Measurements from ENCODE around the gene PKNOX2. TPM values are rescaled to one million over a fixed set of nuclear protein-coding genes. Genes with fewer than 3 reads are reported as not detected.

PKNOX2 gene
- total and polyA plus RNA-seq, 2 of the 8 experiments (the other 6 are each of a cell fraction or from before 2014, with no cell fraction given): 2.0 TPM

DNA sequence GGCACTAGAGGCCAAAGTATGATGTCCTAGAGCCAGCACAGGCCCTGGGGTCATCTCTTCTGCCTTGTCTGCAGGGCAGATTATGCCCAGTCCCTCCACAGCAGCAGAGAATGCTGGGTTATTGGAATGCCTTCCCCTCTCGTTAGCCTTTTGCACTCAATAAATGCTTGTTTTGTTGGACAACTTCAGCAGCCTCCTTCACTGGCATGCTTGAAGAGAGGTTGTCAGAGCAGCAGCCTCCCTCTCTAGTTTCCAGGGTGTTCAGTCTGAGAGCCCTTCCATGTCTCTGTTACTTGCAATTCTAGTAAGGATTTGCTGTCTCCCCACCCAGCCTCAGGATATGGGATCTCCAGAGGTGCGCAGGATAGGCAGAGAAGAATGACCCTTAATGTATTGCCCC lies 82.9 kb downstream of the PKNOX2 start (continued):
- TF ChIP-seq SIX5 (IDR thresholded peaks at IDR 0.05; ENCODE audit: low read depth, low read length): no peak
- TF ChIP-seq, protein P1, sequence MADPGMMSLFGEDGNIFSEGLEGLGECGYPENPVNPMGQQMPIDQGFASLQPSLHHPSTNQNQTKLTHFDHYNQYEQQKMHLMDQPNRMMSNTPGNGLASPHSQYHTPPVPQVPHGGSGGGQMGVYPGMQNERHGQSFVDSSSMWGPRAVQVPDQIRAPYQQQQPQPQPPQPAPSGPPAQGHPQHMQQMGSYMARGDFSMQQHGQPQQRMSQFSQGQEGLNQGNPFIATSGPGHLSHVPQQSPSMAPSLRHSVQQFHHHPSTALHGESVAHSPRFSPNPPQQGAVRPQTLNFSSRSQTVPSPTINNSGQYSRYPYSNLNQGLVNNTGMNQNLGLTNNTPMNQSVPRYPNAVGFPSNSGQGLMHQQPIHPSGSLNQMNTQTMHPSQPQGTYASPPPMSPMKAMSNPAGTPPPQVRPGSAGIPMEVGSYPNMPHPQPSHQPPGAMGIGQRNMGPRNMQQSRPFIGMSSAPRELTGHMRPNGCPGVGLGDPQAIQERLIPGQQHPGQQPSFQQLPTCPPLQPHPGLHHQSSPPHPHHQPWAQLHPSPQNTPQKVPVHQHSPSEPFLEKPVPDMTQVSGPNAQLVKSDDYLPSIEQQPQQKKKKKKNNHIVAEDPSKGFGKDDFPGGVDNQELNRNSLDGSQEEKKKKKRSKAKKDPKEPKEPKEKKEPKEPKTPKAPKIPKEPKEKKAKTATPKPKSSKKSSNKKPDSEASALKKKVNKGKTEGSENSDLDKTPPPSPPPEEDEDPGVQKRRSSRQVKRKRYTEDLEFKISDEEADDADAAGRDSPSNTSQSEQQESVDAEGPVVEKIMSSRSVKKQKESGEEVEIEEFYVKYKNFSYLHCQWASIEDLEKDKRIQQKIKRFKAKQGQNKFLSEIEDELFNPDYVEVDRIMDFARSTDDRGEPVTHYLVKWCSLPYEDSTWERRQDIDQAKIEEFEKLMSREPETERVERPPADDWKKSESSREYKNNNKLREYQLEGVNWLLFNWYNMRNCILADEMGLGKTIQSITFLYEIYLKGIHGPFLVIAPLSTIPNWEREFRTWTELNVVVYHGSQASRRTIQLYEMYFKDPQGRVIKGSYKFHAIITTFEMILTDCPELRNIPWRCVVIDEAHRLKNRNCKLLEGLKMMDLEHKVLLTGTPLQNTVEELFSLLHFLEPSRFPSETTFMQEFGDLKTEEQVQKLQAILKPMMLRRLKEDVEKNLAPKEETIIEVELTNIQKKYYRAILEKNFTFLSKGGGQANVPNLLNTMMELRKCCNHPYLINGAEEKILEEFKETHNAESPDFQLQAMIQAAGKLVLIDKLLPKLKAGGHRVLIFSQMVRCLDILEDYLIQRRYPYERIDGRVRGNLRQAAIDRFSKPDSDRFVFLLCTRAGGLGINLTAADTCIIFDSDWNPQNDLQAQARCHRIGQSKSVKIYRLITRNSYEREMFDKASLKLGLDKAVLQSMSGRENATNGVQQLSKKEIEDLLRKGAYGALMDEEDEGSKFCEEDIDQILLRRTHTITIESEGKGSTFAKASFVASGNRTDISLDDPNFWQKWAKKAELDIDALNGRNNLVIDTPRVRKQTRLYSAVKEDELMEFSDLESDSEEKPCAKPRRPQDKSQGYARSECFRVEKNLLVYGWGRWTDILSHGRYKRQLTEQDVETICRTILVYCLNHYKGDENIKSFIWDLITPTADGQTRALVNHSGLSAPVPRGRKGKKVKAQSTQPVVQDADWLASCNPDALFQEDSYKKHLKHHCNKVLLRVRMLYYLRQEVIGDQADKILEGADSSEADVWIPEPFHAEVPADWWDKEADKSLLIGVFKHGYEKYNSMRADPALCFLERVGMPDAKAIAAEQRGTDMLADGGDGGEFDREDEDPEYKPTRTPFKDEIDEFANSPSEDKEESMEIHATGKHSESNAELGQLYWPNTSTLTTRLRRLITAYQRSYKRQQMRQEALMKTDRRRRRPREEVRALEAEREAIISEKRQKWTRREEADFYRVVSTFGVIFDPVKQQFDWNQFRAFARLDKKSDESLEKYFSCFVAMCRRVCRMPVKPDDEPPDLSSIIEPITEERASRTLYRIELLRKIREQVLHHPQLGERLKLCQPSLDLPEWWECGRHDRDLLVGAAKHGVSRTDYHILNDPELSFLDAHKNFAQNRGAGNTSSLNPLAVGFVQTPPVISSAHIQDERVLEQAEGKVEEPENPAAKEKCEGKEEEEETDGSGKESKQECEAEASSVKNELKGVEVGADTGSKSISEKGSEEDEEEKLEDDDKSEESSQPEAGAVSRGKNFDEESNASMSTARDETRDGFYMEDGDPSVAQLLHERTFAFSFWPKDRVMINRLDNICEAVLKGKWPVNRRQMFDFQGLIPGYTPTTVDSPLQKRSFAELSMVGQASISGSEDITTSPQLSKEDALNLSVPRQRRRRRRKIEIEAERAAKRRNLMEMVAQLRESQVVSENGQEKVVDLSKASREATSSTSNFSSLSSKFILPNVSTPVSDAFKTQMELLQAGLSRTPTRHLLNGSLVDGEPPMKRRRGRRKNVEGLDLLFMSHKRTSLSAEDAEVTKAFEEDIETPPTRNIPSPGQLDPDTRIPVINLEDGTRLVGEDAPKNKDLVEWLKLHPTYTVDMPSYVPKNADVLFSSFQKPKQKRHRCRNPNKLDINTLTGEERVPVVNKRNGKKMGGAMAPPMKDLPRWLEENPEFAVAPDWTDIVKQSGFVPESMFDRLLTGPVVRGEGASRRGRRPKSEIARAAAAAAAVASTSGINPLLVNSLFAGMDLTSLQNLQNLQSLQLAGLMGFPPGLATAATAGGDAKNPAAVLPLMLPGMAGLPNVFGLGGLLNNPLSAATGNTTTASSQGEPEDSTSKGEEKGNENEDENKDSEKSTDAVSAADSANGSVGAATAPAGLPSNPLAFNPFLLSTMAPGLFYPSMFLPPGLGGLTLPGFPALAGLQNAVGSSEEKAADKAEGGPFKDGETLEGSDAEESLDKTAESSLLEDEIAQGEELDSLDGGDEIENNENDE (IDR thresholded peaks at IDR 0.05; ENCODE audit: insufficient replicate concordance, low read length): no peak
- TF ChIP-seq POLR2A (IDR thresholded peaks at IDR 0.05; ENCODE audit: control extremely low read depth in 1 of 2, low read depth in 2 of 2, low read length in 2 of 2): no peak
- no peak for TF ChIP-seq RNF2 (IDR thresholded peaks at IDR 0.05; ENCODE audit: borderline replicate concordance, low read depth, low read length, missing control alignments, poor library complexity, severe bottlenecking)

All from H1 (cell line).